Osteocyte (in vitro differentiated cells): ENCODE data around the gene HADH. TPM values are rescaled to one million over a fixed set of nuclear protein-coding genes. Genes with fewer than 3 reads are reported as not detected.
"Not testable (repeated sequence)": the region's sequence is repeated elsewhere in the genome, so short reads cannot be mapped to it uniquely, and the experiment has no call there.

Experiments used
- DNase-seq: peaks from one replicate; pipeline ENCODE4 v3.0.0; 2021; ENCODE audit warnings: mixed read lengths; ENCODE audit not compliant: unreplicated experiment; ENCODE audit errors: extremely low spot score
- H3K27ac Mint-ChIP-seq: one replicate; pipeline ENCODE4 v1.8.0; 2021; ENCODE audit warnings: mild to moderate bottlenecking, mixed read lengths; ENCODE audit not compliant: unreplicated experiment
- H3K27me3 Mint-ChIP-seq: one replicate; pipeline ENCODE4 v1.8.0; 2021; ENCODE audit warnings: mixed read lengths; ENCODE audit not compliant: unreplicated experiment
- H3K36me3 Mint-ChIP-seq: one replicate; pipeline ENCODE4 v1.8.0; 2021; ENCODE audit warnings: mixed read lengths; ENCODE audit not compliant: unreplicated experiment
- H3K4me1 Mint-ChIP-seq: one replicate; pipeline ENCODE4 v1.8.0; 2021; ENCODE audit warnings: mixed read lengths; ENCODE audit not compliant: unreplicated experiment
- H3K4me3 Mint-ChIP-seq: one replicate; pipeline ENCODE4 v1.8.0; 2021; ENCODE audit warnings: mild to moderate bottlenecking, moderate library complexity, mixed read lengths; ENCODE audit not compliant: unreplicated experiment
- H3K9me3 Mint-ChIP-seq: one replicate; pipeline ENCODE4 v1.8.0; 2021; ENCODE audit warnings: mixed read lengths; ENCODE audit not compliant: unreplicated experiment
- CTCF ChIP-seq: fragments of 200-600 bp; sonication (generic); IDR thresholded peaks from 2 replicates; pipeline ENCODE4 v1.5.0; 2021; ENCODE audit warnings: antibody characterized with exemption, mild to moderate bottlenecking, moderate library complexity
- total RNA-seq: library from RNA; stranded (reverse); gene quantifications from 2 replicates; pipeline ENCODE4 v1.2.1, GENCODE V29; 2021

Gene HADH
- total RNA-seq, 1 donor from 2014 or later = 29.8 TPM

- Mint-ChIP-seq H3K4me1 (no peaks in the 10 kb centered on the region), H3K36me3 (no peaks in the 10 kb centered on the region), H3K27me3 (peaks cover 12% of the 10 kb centered on the region), H3K27ac (no peak overlapping the region), H3K4me3 (no peak overlapping the region), H3K9me3 (no peaks in the 10 kb centered on the region)
- DNase-seq = no peak
- no peak for TF ChIP-seq CTCF
Measured at GRCh38 chr4:107966903-107967302, 22.8 kb upstream of the HADH start.

GRCh38 chr4:107967519-107967918 is 22.2 kb upstream of the HADH start:
- not testable (repeated sequence) for H3K36me3 Mint-ChIP-seq, H3K4me3 Mint-ChIP-seq, DNase-seq, H3K27ac Mint-ChIP-seq, H3K9me3 Mint-ChIP-seq, H3K4me1 Mint-ChIP-seq
- H3K27me3 Mint-ChIP-seq = peaks cover 12% of the 10 kb centered on the region

GRCh38 chr4:107967921-107968320 is 21.8 kb upstream of the HADH start:
- not testable (repeated sequence) for H3K36me3 Mint-ChIP-seq, H3K27ac Mint-ChIP-seq, H3K9me3 Mint-ChIP-seq, H3K4me1 Mint-ChIP-seq, DNase-seq, H3K4me3 Mint-ChIP-seq
- peaks cover 12% of the 10 kb centered on the region for H3K27me3 Mint-ChIP-seq

GRCh38 chr4:107970063-107970798 is 19.5 kb upstream of the HADH start:
- no peak for TF ChIP-seq CTCF
- H3K4me1 Mint-ChIP-seq = peaks cover 2% of the 10 kb centered on the region
- H3K27ac Mint-ChIP-seq = no peak overlapping the region
- H3K36me3 Mint-ChIP-seq = no peaks in the 10 kb centered on the region
- DNase-seq = no peak
- no peaks in the 10 kb centered on the region for H3K9me3 Mint-ChIP-seq
- H3K27me3 Mint-ChIP-seq = peaks cover 1% of the 10 kb centered on the region
- H3K4me3 Mint-ChIP-seq = no peak overlapping the region

- Mint-ChIP-seq H3K9me3 (no peaks in the 10 kb centered on the region), H3K27me3 (no peaks in the 10 kb centered on the region), H3K4me1 (peaks cover 2% of the 10 kb centered on the region), H3K36me3 (no peaks in the 10 kb centered on the region), H3K4me3 (no peak overlapping the region), H3K27ac (no peak overlapping the region)
- TF ChIP-seq CTCF = no peak
- DNase-seq = no peak
Measured at GRCh38 chr4:107972605-107973004, 17.1 kb upstream of the HADH start.

- DNase-seq = no peak
- Mint-ChIP-seq H3K36me3 (no peaks in the 10 kb centered on the region), H3K9me3 (no peaks in the 10 kb centered on the region), H3K4me3 (no peak overlapping the region), H3K27ac (no peak overlapping the region), H3K27me3 (no peaks in the 10 kb centered on the region), H3K4me1 (peaks cover 2% of the 10 kb centered on the region)
- TF ChIP-seq CTCF = no peak
Measured at GRCh38 chr4:107974523-107974922, 15.2 kb upstream of the HADH start.
